Measurements from ENCODE around the gene APOF.
"Not testable (repeated sequence)": the region's sequence is repeated elsewhere in the genome, so short reads cannot be mapped to it uniquely, and the experiment has no call there.

Gene APOF

GRCh38 chr12:56333197-56333678 lies 29.4 kb downstream of the APOF start:
- no peak for TF ChIP-seq CTCF (conservative IDR thresholded peaks at IDR 0.05; ENCODE audit: low read depth)
- peak overlapping the region; percentile 89 for H3K27ac ChIP-seq
- POLR2A ChIA-PET (ENCODE audit: low non-redundant PET) = interaction anchor here (0.6 to 0.7 kb wide), 2 partner anchors 21 to 96 kb away, joined by 3 read pairs; no protein-coding TSS in a partner anchor
- DNase-seq (ENCODE audit: low spot score) = peak; percentile 41
- CTCF ChIA-PET = interaction anchor here (0.6 kb wide), 1 partner anchor 16 kb away, joined by 3 read pairs; no protein-coding TSS in a partner anchor

DNA sequence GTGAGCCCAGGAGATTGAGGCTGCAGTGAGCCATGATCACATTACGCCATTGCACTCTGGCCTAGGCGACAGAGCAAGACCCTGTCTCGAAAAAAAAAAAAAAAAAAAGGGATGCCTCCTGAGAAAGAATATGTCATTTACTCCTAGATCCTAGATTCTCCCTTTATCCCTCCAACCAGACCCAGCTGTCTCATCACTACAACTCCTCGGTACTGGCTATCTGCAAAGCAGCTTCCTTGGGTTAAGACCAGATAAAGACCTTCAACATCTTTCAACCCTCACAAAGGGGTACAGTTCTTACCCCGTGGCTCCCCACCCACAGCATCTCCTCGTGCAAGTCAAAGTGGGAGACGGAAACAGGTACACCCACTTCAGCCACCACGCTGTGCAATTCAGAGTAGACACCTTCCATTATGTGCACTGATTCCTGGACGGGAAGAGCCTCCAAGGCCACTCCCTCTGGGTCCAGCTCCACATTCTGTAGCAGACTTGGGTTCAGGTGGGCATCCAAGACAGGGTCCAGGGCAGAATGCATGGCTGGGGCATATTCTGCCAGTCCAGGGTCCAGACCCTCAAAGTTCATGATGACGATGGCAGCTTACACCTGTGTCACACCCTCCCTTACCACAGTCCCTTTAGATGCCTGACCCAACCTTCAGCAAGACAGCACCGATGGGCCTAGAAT lies 30.0 kb downstream of the APOF start:
- ChIA-PET POLR2A (ENCODE audit: low non-redundant PET) (interaction anchor here (0.6 to 0.7 kb wide), 2 partner anchors 10 to 21 kb away, joined by 3 read pairs; no protein-coding TSS in a partner anchor), CTCF (interaction anchor here (0.7 kb wide), 1 partner anchor 61 kb away, joined by 5 read pairs; no protein-coding TSS in a partner anchor)
- H3K27ac ChIP-seq = peak overlapping the region; percentile 89
- DNase-seq (ENCODE audit: low spot score) = no peak
- TF ChIP-seq CTCF (conservative IDR thresholded peaks at IDR 0.05; ENCODE audit: low read depth) = no peak

- ChIA-PET POLR2A (ENCODE audit: low non-redundant PET) (interaction anchor here (0.6 kb wide), 1 partner anchor 79 kb away, joined by 3 read pairs; no protein-coding TSS in a partner anchor), CTCF (no interaction called here)
- no peak for DNase-seq (ENCODE audit: low spot score)
- no peak overlapping the region for H3K27ac ChIP-seq
- TF ChIP-seq CTCF (conservative IDR thresholded peaks at IDR 0.05; ENCODE audit: low read depth) = no peak
Measured at GRCh38 chr12:56330936-56331490, 31.6 kb downstream of the APOF start.

DNA sequence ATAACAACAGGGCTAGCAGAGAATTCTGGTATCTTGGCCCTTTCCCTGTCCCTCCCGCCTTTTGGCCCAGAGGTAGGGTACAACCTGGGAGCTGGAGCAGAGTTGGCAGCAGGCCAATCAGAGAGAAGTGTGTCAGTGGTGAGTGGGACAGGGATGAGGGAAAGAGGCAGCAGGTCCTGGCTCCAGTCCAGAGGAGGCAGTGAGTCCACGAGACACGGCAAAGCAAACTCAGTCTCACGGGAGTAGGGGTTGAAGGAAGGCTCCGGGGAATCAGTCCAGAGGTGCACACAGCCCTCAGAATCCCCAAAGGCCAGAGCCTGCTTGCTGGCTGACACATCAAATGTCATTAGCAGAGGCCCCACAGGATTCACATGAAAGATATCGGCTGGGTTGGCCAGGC lies 36.1 kb downstream of the APOF start:
- ChIA-PET POLR2A (ENCODE audit: low non-redundant PET) (no interaction called here), CTCF (no interaction called here)
- H3K27ac ChIP-seq = no peak overlapping the region
- no peak for DNase-seq (ENCODE audit: low spot score)
- TF ChIP-seq CTCF (conservative IDR thresholded peaks at IDR 0.05; ENCODE audit: low read depth) = no peak

DNA sequence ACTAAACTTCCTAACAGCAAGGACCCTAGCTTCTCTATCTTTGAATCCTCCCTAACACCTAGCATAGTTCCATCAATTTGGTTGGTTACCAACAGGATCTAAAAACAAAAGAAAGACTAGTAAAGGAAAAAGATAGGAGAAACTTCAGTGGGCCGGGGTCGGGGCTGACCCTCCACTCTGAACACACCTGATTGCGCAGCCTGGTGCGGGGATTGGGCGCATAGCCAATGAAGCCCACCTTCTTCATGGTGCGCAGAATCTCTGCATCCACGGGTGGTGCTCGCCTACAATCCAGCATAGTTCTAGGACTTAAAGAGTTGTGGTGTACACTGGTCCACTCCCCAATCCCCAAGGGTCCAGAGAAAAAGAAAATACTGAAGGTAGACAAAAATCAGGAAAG lies 36.5 kb downstream of the APOF start:
- CTCF ChIA-PET = no interaction called here
- POLR2A ChIA-PET (ENCODE audit: low non-redundant PET) = no interaction called here
- H3K27ac ChIP-seq = no peak overlapping the region
- no peak for TF ChIP-seq CTCF (conservative IDR thresholded peaks at IDR 0.05; ENCODE audit: low read depth)
- no peak for DNase-seq (ENCODE audit: low spot score)

DNA sequence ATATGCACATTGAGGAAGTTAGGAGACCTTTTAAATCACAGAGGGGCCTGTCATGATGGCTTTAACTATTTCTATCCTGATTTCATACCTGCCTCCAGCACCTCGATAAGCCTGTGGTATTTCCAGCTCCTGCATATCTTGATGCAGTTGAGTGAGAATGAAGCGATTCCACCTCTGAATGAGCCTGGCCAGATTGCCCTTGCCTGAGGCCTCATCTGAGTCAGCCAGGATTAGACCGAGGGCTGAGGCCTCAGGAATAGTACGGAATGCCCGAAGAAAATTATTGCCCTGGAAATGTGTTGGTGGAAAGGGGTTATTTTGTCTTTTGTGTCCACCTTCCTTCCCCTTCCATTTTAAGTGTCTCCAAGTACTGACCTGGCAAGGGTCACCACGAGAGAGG lies 38.5 kb downstream of the APOF start:
- CTCF ChIA-PET = interaction anchor here (0.7 kb wide), 1 partner anchor 64 kb away, joined by 3 read pairs; no protein-coding TSS in a partner anchor
- POLR2A ChIA-PET (ENCODE audit: low non-redundant PET) = no interaction called here
- TF ChIP-seq CTCF (conservative IDR thresholded peaks at IDR 0.05; ENCODE audit: low read depth) = no peak
- no peak for DNase-seq (ENCODE audit: low spot score)
- H3K27ac ChIP-seq = no peak overlapping the region

DNA sequence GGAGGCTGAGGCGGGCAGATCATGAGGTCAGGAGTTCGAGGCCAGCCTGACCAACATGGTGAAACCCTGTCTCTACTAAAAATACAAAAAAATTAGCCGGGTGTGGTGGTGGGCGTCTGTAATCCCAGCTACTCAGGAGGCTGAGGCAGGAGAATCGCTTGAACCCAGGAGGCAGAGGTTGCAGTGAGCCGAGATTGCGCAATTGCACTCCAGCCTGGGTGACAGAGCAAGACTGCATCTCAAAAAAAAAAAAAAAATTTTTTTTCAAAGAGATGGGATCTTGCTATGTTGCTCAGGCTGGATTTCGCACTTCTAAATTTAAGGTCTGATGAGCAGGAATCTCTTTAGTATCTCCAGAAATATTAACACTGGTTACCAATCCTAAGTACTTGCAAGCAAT lies 41.0 kb downstream of the APOF start:
- H3K27ac ChIP-seq; DNase-seq (ENCODE audit: low spot score); POLR2A ChIA-PET (ENCODE audit: low non-redundant PET): not testable (repeated sequence)
- CTCF ChIA-PET = interaction anchor here (0.7 kb wide), 1 partner anchor 51 kb away, joined by 3 read pairs; no protein-coding TSS in a partner anchor
